Measurements from ENCODE around the gene KIF21A.

KIF21A gene

GRCh38 chr12:39372929-39373328, 70.0 kb downstream of the KIF21A start:
- DNase-seq: peak; percentile 71
- peak overlapping the region; percentile 36; the same call in 1 of the 2 replicates for H3K4me2 ChIP-seq (ENCODE audit: low read depth, low read length)
- no peaks in the 10 kb centered on the region for H4K20me1 ChIP-seq (ENCODE audit: insufficient read depth, low read length)
- H3K27me3 ChIP-seq (replicated peaks; ENCODE audit: insufficient read depth, low read length): no peaks in the 10 kb centered on the region
- no peaks in the 10 kb centered on the region for H3K36me3 ChIP-seq (replicated peaks; ENCODE audit: insufficient read depth, low read length)
- TF ChIP-seq EZH2 (optimal IDR thresholded peaks at IDR 0.05; ENCODE audit: low read depth, low read length): no peak
- TF ChIP-seq EZH2phosphoT487 (IDR thresholded peaks at IDR 0.05; ENCODE audit: low read length): no peak
- H3K9ac ChIP-seq (ENCODE audit: low read length): no peak overlapping the region
- no peaks in the 10 kb centered on the region for H3K9me3 ChIP-seq (replicated peaks; ENCODE audit: insufficient read depth, low read length)
- peak overlapping the region; percentile 28; the same call in 1 of the 2 replicates for H3K27ac ChIP-seq (ENCODE audit: low read length)
- no peak overlapping the region for H3K4me3 ChIP-seq (ENCODE audit: low read length)
- no peaks in the 10 kb centered on the region for H3K79me2 ChIP-seq (ENCODE audit: low read length)
- no peak overlapping the region for H2AFZ ChIP-seq (ENCODE audit: low read length)
- H3F3A ChIP-seq (ENCODE audit: insufficient read depth, low read length): peaks cover 20% of the 10 kb centered on the region
- no peaks in the 10 kb centered on the region for H3K9me2 ChIP-seq (replicated peaks; ENCODE audit: insufficient read depth, low read length)
- H3K4me1 ChIP-seq (ENCODE audit: low read length): peaks cover 28% of the 10 kb centered on the region

DNA sequence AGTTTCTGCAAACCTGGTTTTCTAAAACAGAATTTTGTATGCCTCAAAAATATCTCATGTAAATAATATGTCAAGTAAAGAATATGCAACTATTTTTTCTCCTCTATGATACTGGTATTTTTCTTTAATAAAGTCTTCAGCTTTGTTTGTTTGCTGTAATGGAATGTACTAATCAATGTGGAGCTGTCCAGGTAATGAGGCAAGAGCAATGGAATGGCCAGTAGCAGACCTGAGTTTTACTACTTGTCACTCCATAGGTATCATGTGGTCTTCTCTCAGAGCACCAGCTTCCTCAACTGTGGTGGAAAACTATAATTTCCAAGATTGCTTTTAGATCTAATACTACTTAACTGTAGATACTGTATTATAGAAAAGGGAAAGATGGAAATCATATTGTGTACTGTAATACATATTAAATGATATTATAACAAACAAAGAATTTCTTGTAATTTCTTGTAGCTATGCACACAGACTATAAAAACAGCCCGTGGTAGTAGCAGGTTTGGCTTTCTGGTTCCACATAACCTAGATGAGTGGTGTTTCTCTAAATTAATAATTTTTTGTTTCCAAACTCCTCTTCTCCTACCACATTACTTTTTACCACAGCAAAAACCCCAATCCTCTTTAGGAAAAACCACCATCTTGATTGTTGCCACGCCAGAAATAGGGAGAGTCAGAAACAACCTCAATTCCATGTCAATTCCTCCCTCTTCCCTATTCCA, 70.6 kb downstream of the KIF21A start:
- H4K20me1 ChIP-seq (ENCODE audit: insufficient read depth, low read length): no peaks in the 10 kb centered on the region
- H2AFZ ChIP-seq (ENCODE audit: low read length): no peak overlapping the region
- H3K4me1 ChIP-seq (ENCODE audit: low read length): peaks cover 28% of the 10 kb centered on the region
- no peaks in the 10 kb centered on the region for H3K9me3 ChIP-seq (replicated peaks; ENCODE audit: insufficient read depth, low read length)
- no peak for DNase-seq
- H3K9ac ChIP-seq (ENCODE audit: low read length): no peak overlapping the region
- no peak overlapping the region for H3K4me3 ChIP-seq (ENCODE audit: low read length)
- peak overlapping the region; percentile 36; the same call in 1 of the 2 replicates for H3K4me2 ChIP-seq (ENCODE audit: low read depth, low read length)
- TF ChIP-seq EZH2phosphoT487 (IDR thresholded peaks at IDR 0.05; ENCODE audit: low read length) (no peak), EZH2 (optimal IDR thresholded peaks at IDR 0.05; ENCODE audit: low read depth, low read length) (no peak)
- TF ChIP-seq, protein P1, sequence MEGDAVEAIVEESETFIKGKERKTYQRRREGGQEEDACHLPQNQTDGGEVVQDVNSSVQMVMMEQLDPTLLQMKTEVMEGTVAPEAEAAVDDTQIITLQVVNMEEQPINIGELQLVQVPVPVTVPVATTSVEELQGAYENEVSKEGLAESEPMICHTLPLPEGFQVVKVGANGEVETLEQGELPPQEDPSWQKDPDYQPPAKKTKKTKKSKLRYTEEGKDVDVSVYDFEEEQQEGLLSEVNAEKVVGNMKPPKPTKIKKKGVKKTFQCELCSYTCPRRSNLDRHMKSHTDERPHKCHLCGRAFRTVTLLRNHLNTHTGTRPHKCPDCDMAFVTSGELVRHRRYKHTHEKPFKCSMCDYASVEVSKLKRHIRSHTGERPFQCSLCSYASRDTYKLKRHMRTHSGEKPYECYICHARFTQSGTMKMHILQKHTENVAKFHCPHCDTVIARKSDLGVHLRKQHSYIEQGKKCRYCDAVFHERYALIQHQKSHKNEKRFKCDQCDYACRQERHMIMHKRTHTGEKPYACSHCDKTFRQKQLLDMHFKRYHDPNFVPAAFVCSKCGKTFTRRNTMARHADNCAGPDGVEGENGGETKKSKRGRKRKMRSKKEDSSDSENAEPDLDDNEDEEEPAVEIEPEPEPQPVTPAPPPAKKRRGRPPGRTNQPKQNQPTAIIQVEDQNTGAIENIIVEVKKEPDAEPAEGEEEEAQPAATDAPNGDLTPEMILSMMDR (IDR thresholded peaks at IDR 0.05; ENCODE audit: low read length): no peak
- no peaks in the 10 kb centered on the region for H3K36me3 ChIP-seq (replicated peaks; ENCODE audit: insufficient read depth, low read length)
- peaks cover 20% of the 10 kb centered on the region for H3F3A ChIP-seq (ENCODE audit: insufficient read depth, low read length)
- no peaks in the 10 kb centered on the region for H3K27me3 ChIP-seq (replicated peaks; ENCODE audit: insufficient read depth, low read length)
- H3K79me2 ChIP-seq (ENCODE audit: low read length): no peaks in the 10 kb centered on the region
- H3K27ac ChIP-seq (ENCODE audit: low read length): peak overlapping the region; percentile 28; the same call in 1 of the 2 replicates
- no peaks in the 10 kb centered on the region for H3K9me2 ChIP-seq (replicated peaks; ENCODE audit: insufficient read depth, low read length)

DNA sequence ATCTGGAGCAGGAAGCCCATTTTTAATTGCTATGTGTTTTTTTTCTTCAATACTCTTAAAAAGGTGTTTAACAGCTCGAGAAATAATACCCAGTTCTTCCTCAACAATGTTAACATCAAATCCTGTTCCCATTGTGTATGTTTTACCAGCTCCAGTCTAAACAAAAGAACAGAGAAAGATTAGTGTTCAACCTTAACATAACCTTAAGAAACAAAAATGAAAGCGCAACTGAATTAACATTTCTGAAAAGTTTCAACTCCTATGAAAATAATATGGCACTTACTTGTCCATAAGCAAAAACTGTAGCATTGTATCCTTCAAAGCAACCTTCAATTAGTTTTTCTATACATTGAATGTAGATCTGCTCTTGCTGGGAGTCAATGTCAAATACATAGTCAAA, 73.2 kb downstream of the KIF21A start:
- no peak overlapping the region for H3K4me3 ChIP-seq (ENCODE audit: low read length)
- H3K4me2 ChIP-seq (ENCODE audit: low read depth, low read length): peak overlapping the region; percentile 58; the same call in 1 of the 2 replicates
- H3K9me2 ChIP-seq (replicated peaks; ENCODE audit: insufficient read depth, low read length): no peaks in the 10 kb centered on the region
- TF ChIP-seq, protein P1 (IDR thresholded peaks at IDR 0.05; ENCODE audit: low read length): no peak
- TF ChIP-seq EZH2phosphoT487 (IDR thresholded peaks at IDR 0.05; ENCODE audit: low read length) (no peak), EZH2 (optimal IDR thresholded peaks at IDR 0.05; ENCODE audit: low read depth, low read length) (no peak)
- no peaks in the 10 kb centered on the region for H3K36me3 ChIP-seq (replicated peaks; ENCODE audit: insufficient read depth, low read length)
- peaks cover 20% of the 10 kb centered on the region for H3F3A ChIP-seq (ENCODE audit: insufficient read depth, low read length)
- no peaks in the 10 kb centered on the region for H3K27me3 ChIP-seq (replicated peaks; ENCODE audit: insufficient read depth, low read length)
- DNase-seq: peak; percentile 78
- no peak overlapping the region for H2AFZ ChIP-seq (ENCODE audit: low read length)
- H4K20me1 ChIP-seq (ENCODE audit: insufficient read depth, low read length): no peaks in the 10 kb centered on the region
- peaks cover 28% of the 10 kb centered on the region for H3K4me1 ChIP-seq (ENCODE audit: low read length)
- H3K9me3 ChIP-seq (replicated peaks; ENCODE audit: insufficient read depth, low read length): no peaks in the 10 kb centered on the region
- no peak overlapping the region for H3K9ac ChIP-seq (ENCODE audit: low read length)
- peak overlapping the region; percentile 46; the same call in 1 of the 2 replicates for H3K27ac ChIP-seq (ENCODE audit: low read length)
- no peaks in the 10 kb centered on the region for H3K79me2 ChIP-seq (ENCODE audit: low read length)

- no peak overlapping the region for H3K27ac ChIP-seq (ENCODE audit: low read length)
- no peak overlapping the region for H3K9ac ChIP-seq (ENCODE audit: low read length)
- H3K9me2 ChIP-seq (replicated peaks; ENCODE audit: insufficient read depth, low read length): no peaks in the 10 kb centered on the region
- H3K4me3 ChIP-seq (ENCODE audit: low read length): no peak overlapping the region
- H3K27me3 ChIP-seq (replicated peaks; ENCODE audit: insufficient read depth, low read length): no peaks in the 10 kb centered on the region
- H4K20me1 ChIP-seq (ENCODE audit: insufficient read depth, low read length): no peaks in the 10 kb centered on the region
- H3F3A ChIP-seq (ENCODE audit: insufficient read depth, low read length): peaks cover 20% of the 10 kb centered on the region
- H2AFZ ChIP-seq (ENCODE audit: low read length): no peak overlapping the region
- H3K36me3 ChIP-seq (replicated peaks; ENCODE audit: insufficient read depth, low read length): no peaks in the 10 kb centered on the region
- no peak overlapping the region for H3K4me2 ChIP-seq (ENCODE audit: low read depth, low read length)
- H3K79me2 ChIP-seq (ENCODE audit: low read length): no peaks in the 10 kb centered on the region
- no peak for DNase-seq
- peaks cover 28% of the 10 kb centered on the region for H3K4me1 ChIP-seq (ENCODE audit: low read length)
- TF ChIP-seq, protein P1 (IDR thresholded peaks at IDR 0.05; ENCODE audit: low read length): no peak
- TF ChIP-seq EZH2phosphoT487 (IDR thresholded peaks at IDR 0.05; ENCODE audit: low read length) (no peak), EZH2 (optimal IDR thresholded peaks at IDR 0.05; ENCODE audit: low read depth, low read length) (no peak)
- H3K9me3 ChIP-seq (replicated peaks; ENCODE audit: insufficient read depth, low read length): no peaks in the 10 kb centered on the region
Observed at GRCh38 chr12:39368891-39369290, 74.0 kb downstream of the KIF21A start.

Measured in MM.1S (cell line).